Common myeloid progenitor, CD34-positive (primary cell): ENCODE results near the gene DCTN2.
A peak's percentile ranks its signal among the peaks of the same experiment; 100 is the strongest.

ENCODE experiments used
- CTCF ChIA-PET: fragments of 350-600 bp; sonication (Branson Sonifier 250); formaldehyde crosslinking; loops from one replicate; lab custom pipeline; 2021; ENCODE audit warnings: antibody characterized with exemption; lab: Charles Lee
- POLR2A ChIA-PET: fragments of 350-600 bp; sonication (Branson Sonifier 250); formaldehyde crosslinking; loops from one replicate; lab custom pipeline; 2021; ENCODE audit warnings: antibody characterized with exemption; lab: Charles Lee
- DNase-seq, 3 donors: peaks; one replicate each; pipeline versions ENCODE4 v3.0.0 to v3.0.0-alpha.2; 2013
- H3K27ac ChIP-seq, 2 experiments: 1 replicate in 1 of 2; 2 replicates in 1 of 2; pipeline ENCODE4 v1.7.0; 2013; ENCODE audit warnings: inconsistent platforms in 2 of 2, low read length in 2 of 2, mild to moderate bottlenecking in 2 of 2, low read depth in 1 of 2, moderate library complexity in 1 of 2; ENCODE audit not compliant: severe bottlenecking in 2 of 2, insufficient read depth in 1 of 2, poor library complexity in 1 of 2
- H3K27me3 ChIP-seq, 5 experiments: replicated peaks in 2 of 5; 1 replicate in 3 of 5; 2 replicates in 2 of 5; pipeline versions ENCODE4 v1.6.1 to v1.7.0; 2013; ENCODE audit warnings: low read length in 4 of 5, mild to moderate bottlenecking in 2 of 5, moderate library complexity in 2 of 5, inconsistent platforms in 1 of 5; ENCODE audit not compliant: insufficient read depth in 5 of 5, control insufficient read depth in 4 of 5
- H3K36me3 ChIP-seq, 4 experiments: 1 replicate in 2 of 4; 2 replicates in 2 of 4; pipeline versions ENCODE4 v1.6.1 to v1.7.0; 2013; ENCODE audit warnings: low read length in 3 of 4, control low read depth in 1 of 4, mild to moderate bottlenecking in 1 of 4; ENCODE audit not compliant: control insufficient read depth in 4 of 4, insufficient read depth in 4 of 4
- H3K4me1 ChIP-seq, 4 experiments: 1 replicate in 3 of 4; 2 replicates in 1 of 4; pipeline versions ENCODE4 v1.6.1 to v1.7.1; 2013; ENCODE audit warnings: low read length in 3 of 4, mild to moderate bottlenecking in 3 of 4, control low read depth in 1 of 4, inconsistent platforms in 1 of 4, moderate library complexity in 1 of 4; ENCODE audit not compliant: control insufficient read depth in 4 of 4, insufficient read depth in 4 of 4; ENCODE audit errors: control extremely low read depth in 1 of 4
- H3K4me3 ChIP-seq, 7 experiments: 1 replicate in 4 of 7; 2 replicates in 3 of 7; pipeline versions ENCODE4 v1.5.1 to v1.7.0; 2013; ENCODE audit warnings: mild to moderate bottlenecking in 7 of 7, low read length in 6 of 7, moderate library complexity in 6 of 7, inconsistent platforms in 2 of 7, low read depth in 2 of 7, control low read depth in 1 of 7; ENCODE audit not compliant: insufficient read depth in 4 of 7, control insufficient read depth in 1 of 7; ENCODE audit errors: extremely low read depth in 1 of 7
- H3K9me3 ChIP-seq, 5 experiments: 1 replicate in 4 of 5; 2 replicates in 1 of 5; pipeline versions ENCODE4 v1.6.1 to v1.7.1; 2013; ENCODE audit warnings: low read length in 4 of 5, mild to moderate bottlenecking in 2 of 5, inconsistent platforms in 1 of 5, low read depth in 1 of 5, moderate library complexity in 1 of 5; ENCODE audit not compliant: control insufficient read depth in 4 of 5, insufficient read depth in 2 of 5; ENCODE audit errors: control extremely low read depth in 1 of 5
- WGBS: methylation state at CpG from one replicate; pipeline ENCODE4 v1.1.5; 2013; ENCODE audit not compliant: insufficient coverage; 5-methylcytosine and 5-hydroxymethylcytosine counted together

The DCTN2 gene

GRCh38 chr12:57530396-57531142 lies 16.4 kb downstream of the DCTN2 start:
- Histone ChIP-seq H3K4me3 (no peak overlapping the region), H3K27me3 (no peaks in the 10 kb centered on the region), H3K36me3 (peaks cover 20 to 93% (median 74%) of the 10 kb centered on the region in 4 experiments), H3K27ac (peak overlapping the region in 1 of 2 experiments; percentile 28), H3K4me1 (peaks cover 0 to 2% (median 0%) of the 10 kb centered on the region in 4 experiments), H3K9me3 (no peaks in the 10 kb centered on the region)
- 100% methylated on average over 3 of the region's 5 CpGs for WGBS
- no peak for DNase-seq
- ChIA-PET POLR2A (interaction anchor here (0.7 to 0.9 kb wide), 3 partner anchors 9 to 12 kb away, joined by 3 read pairs; partner anchors contain the start of gene DDIT3), CTCF (interaction anchor here (1.2 to 2.1 kb wide), 7 partner anchors 9 to 92 kb away, joined by 3 to 11 read pairs (median 4); partner anchors contain the start of genes DCTN2 and DDIT3)

- Histone ChIP-seq H3K4me3 (no peak overlapping the region), H3K36me3 (peaks cover 20 to 91% (median 73%) of the 10 kb centered on the region in 4 experiments), H3K9me3 (no peaks in the 10 kb centered on the region), H3K4me1 (peaks cover 0 to 4% (median under 1%) of the 10 kb centered on the region in 4 experiments), H3K27me3 (no peaks in the 10 kb centered on the region), H3K27ac (peak overlapping the region in 1 of 2 experiments; percentile 28)
- POLR2A ChIA-PET = interaction anchor here (0.7 to 0.9 kb wide), 3 partner anchors 9 to 11 kb away, joined by 3 read pairs; partner anchors contain the start of gene DDIT3
- 96% methylated on average over 4 of the region's 6 CpGs for WGBS
- no peak for DNase-seq
- CTCF ChIA-PET = interaction anchor here (1.2 to 2.1 kb wide), 6 partner anchors 9 to 53 kb away, joined by 3 to 11 read pairs (median 4); partner anchors contain the start of genes DCTN2 and DDIT3
Observed at GRCh38 chr12:57529831-57530230, 17.2 kb downstream of the DCTN2 start.

DNA sequence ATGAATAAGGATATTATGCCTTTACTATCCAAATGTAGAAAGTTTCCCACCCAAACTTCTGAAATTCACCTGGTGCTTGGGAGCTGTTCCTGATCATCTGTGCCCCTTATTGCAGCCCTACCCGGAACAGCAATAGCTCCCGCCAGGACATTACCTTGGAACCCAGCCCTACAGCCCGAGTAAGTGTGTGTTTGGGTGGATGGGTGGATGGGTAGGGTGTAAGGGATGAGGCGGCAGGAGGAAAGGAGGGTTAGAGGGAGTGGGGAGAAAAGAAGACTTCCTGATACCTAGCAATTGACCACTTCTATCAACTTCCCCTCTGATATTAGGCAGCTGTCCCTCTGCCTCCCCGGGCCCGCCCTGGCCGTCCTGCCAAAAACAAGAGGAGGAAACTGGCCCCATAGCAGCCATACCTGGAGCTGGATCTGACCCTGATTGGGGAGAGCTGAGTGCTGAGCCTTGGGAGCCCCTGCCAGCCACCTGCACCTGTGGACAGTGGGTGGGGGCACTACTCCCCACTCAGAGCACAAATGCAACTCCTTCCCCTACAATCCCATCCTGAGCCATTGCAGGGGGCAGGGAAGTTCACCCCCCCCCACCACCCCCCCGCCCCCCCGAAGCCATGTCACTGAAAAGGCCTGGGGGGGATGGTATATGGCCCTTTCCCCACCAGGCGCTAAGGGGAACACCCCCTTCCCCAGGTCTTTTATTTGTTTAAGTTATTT lies 18.0 kb downstream of the DCTN2 start:
- H3K27me3 ChIP-seq = no peaks in the 10 kb centered on the region
- POLR2A ChIA-PET = no interaction called here
- CTCF ChIA-PET = interaction anchor here (1.5 to 1.6 kb wide), 2 partner anchors 10 to 70 kb away, joined by 3 to 6 read pairs; no protein-coding TSS in a partner anchor

DNA sequence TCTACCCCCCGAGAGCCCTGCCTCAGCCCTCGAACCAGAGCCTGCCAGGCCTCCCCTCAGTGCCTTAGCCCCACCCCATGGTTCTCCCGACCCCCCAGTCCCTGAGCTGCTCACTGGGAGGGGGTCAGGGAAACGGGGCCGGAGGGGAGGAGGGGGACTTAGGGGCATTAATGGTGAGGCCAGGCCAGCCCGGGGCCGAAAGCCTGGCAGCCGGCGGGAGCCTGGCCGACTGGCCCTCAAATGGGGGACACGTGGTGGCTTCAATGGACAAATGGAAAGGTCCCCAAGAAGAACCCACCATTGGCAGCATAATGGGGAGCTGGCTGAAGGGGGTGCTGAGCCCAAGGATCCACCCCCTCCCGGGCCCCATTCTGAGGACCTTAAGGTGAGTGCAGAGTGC lies 18.8 kb downstream of the DCTN2 start:
- 91% methylated on average over 5 of the region's 12 CpGs for WGBS
- POLR2A ChIA-PET = no interaction called here
- Histone ChIP-seq H3K27ac (no peak overlapping the region), H3K27me3 (no peaks in the 10 kb centered on the region), H3K4me1 (peaks cover 6 to 18% (median 17%) of the 10 kb centered on the region in 4 experiments), H3K4me3 (no peak overlapping the region), H3K36me3 (peaks cover 24 to 86% (median 70%) of the 10 kb centered on the region in 4 experiments), H3K9me3 (no peaks in the 10 kb centered on the region)
- CTCF ChIA-PET = interaction anchor here (0.7 to 1.6 kb wide), 3 partner anchors 12 to 94 kb away, joined by 3 to 6 read pairs (median 5); no protein-coding TSS in a partner anchor
- DNase-seq = no peak

More for the DNA sequence above, 18.0 kb downstream of the DCTN2 start:
- WGBS = no CpG with 5 or more reads among the region's 10 CpGs
- no peak for DNase-seq
- Histone ChIP-seq H3K9me3 (no peaks in the 10 kb centered on the region), H3K27ac (no peak overlapping the region), H3K36me3 (peaks cover 26 to 91% (median 73%) of the 10 kb centered on the region in 4 experiments), H3K4me1 (peaks cover 0 to 10% (median 9%) of the 10 kb centered on the region in 4 experiments), H3K4me3 (no peak overlapping the region)

- no peak for DNase-seq
- CTCF ChIA-PET = interaction anchor here (0.5 to 1.8 kb wide), 9 partner anchors 9 to 782 kb away, joined by 3 to 7 read pairs (median 4); partner anchors contain the start of gene DCTN2
- H3K9me3 ChIP-seq = no peaks in the 10 kb centered on the region
- POLR2A ChIA-PET = interaction anchor here (0.6 kb wide), 2 partner anchors 20 to 130 kb away, joined by 4 to 6 read pairs; no protein-coding TSS in a partner anchor
- no peak overlapping the region for H3K4me3 ChIP-seq
- H3K4me1 ChIP-seq = peaks cover 6 to 22% (median 20%) of the 10 kb centered on the region in 4 experiments
- WGBS = no CpG with 5 or more reads among the region's 5 CpGs
- no peak overlapping the region for H3K27ac ChIP-seq
- H3K27me3 ChIP-seq = no peaks in the 10 kb centered on the region
- H3K36me3 ChIP-seq = peaks cover 23 to 76% (median 60%) of the 10 kb centered on the region in 4 experiments
Observed at GRCh38 chr12:57527184-57527583, 19.8 kb downstream of the DCTN2 start.

DNA sequence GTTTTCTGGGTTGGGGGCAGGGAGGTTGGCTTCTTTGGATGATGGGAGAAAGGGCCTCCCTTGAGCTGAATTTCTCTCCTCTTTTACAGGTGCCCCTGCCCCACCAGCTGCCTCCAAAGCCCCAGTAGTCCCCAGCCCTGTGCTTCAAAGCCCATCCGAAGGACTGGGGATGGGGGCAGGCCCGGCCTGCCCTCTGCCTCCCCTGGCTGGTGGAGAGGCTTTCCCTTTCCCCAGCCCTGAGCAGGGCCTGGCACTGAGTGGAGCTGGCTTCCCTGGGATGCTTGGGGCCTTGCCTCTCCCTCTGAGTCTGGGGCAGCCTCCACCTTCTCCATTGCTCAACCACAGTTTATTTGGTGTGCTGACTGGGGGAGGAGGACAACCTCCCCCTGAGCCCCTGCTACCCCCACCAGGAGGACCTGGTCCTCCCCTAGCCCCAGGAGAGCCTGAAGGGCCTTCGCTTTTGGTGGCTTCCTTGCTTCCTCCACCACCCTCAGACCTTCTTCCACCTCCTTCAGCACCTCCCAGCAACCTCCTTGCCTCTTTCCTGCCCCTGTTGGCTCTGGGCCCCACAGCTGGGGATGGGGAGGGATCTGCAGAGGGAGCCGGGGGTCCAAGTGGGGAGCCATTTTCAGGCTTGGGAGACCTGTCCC lies 20.4 kb downstream of the DCTN2 start:
- H3K27ac ChIP-seq = peak overlapping the region in 1 of 2 experiments; percentile 14
- 100% methylated on average over 2 of the region's 4 CpGs for WGBS
- peaks cover 21 to 70% (median 55%) of the 10 kb centered on the region in 4 experiments for H3K36me3 ChIP-seq

More for the DNA sequence above, 20.4 kb downstream of the DCTN2 start:
- H3K4me3 ChIP-seq = no peak overlapping the region
- H3K9me3 ChIP-seq = no peaks in the 10 kb centered on the region
- POLR2A ChIA-PET = interaction anchor here (0.6 kb wide), 2 partner anchors 21 to 131 kb away, joined by 4 to 6 read pairs; no protein-coding TSS in a partner anchor
- no peaks in the 10 kb centered on the region for H3K27me3 ChIP-seq
- CTCF ChIA-PET = interaction anchor here (0.5 to 1.8 kb wide), 10 partner anchors 10 to 906 kb away, joined by 3 to 7 read pairs (median 4); partner anchors contain the start of gene DCTN2
- no peak for DNase-seq
- peaks cover 10 to 28% (median 26%) of the 10 kb centered on the region in 4 experiments for H3K4me1 ChIP-seq
